Astrocyte (in vitro differentiated cells and primary cell): ENCODE results near the gene ANKRD33B. TPM values are rescaled to one million over a fixed set of nuclear protein-coding genes. Genes with fewer than 3 reads are reported as not detected.
A peak's percentile ranks its signal among the peaks of the same experiment; 100 is the strongest.

Experiments
- DNase-seq: peaks from one replicate; pipeline ENCODE4 v3.0.0-alpha.2; 2010; ENCODE audit warnings: low read depth
- FAIRE-seq: peaks from 2 replicates; lab custom pipeline; 2011; peaks lifted over from hg19 to GRCh38; lab: Jason Lieb, UNC
- H2AFZ ChIP-seq: 2 replicates; pipeline ENCODE4 v1.6.0; 2012; ENCODE audit warnings: low read depth, low read length, inconsistent platforms
- H3K27ac ChIP-seq: 2 replicates; pipeline ENCODE4 v1.5.1; 2011; ENCODE audit warnings: low read depth, low read length, inconsistent platforms
- H3K27me3 ChIP-seq: 2 replicates; pipeline ENCODE4 v1.6.0; 2011; ENCODE audit warnings: low read length, inconsistent platforms; ENCODE audit not compliant: insufficient read depth
- H3K36me3 ChIP-seq: 2 replicates; pipeline ENCODE4 v1.5.1; 2011; ENCODE audit warnings: low read length, inconsistent platforms; ENCODE audit not compliant: insufficient read depth
- H3K4me1 ChIP-seq: 2 replicates; pipeline ENCODE4 v1.5.1; 2011; ENCODE audit warnings: low read length, inconsistent platforms; ENCODE audit not compliant: insufficient read depth
- H3K4me2 ChIP-seq: 2 replicates; pipeline ENCODE4 v1.6.0; 2012; ENCODE audit warnings: low read length, inconsistent platforms
- H3K4me3 ChIP-seq: 2 replicates; pipeline ENCODE4 v1.5.1; 2011; ENCODE audit warnings: low read depth, mild to moderate bottlenecking, low read length, inconsistent platforms; ENCODE audit not compliant: insufficient read depth
- H3K79me2 ChIP-seq: 2 replicates; pipeline ENCODE4 v1.6.0; 2012; ENCODE audit warnings: mild to moderate bottlenecking, low read length, inconsistent platforms; ENCODE audit not compliant: insufficient read depth
- H3K9ac ChIP-seq: 2 replicates; pipeline ENCODE4 v1.6.0; 2012; ENCODE audit warnings: mild to moderate bottlenecking, low read length, inconsistent platforms
- H3K9me3 ChIP-seq: 2 replicates; pipeline ENCODE4 v1.5.1; 2012; ENCODE audit warnings: low read depth, mild to moderate bottlenecking, low read length, inconsistent platforms; ENCODE audit not compliant: insufficient read depth
- H4K20me1 ChIP-seq: 2 replicates; pipeline ENCODE4 v1.6.0; 2012; ENCODE audit warnings: low read length, inconsistent platforms; ENCODE audit not compliant: insufficient read depth
- H3K27ac Mint-ChIP-seq: one replicate; pipeline ENCODE4 v1.8.0; 2021; ENCODE audit warnings: mild to moderate bottlenecking, mixed read lengths; ENCODE audit not compliant: unreplicated experiment
- H3K27me3 Mint-ChIP-seq: one replicate; pipeline ENCODE4 v1.8.0; 2021; ENCODE audit warnings: low read depth, mixed read lengths; ENCODE audit not compliant: unreplicated experiment
- H3K36me3 Mint-ChIP-seq: one replicate; pipeline ENCODE4 v1.8.0; 2021; ENCODE audit warnings: low read depth, mixed read lengths; ENCODE audit not compliant: unreplicated experiment
- H3K4me1 Mint-ChIP-seq: one replicate; pipeline ENCODE4 v1.8.0; 2021; ENCODE audit warnings: low read depth, mixed read lengths; ENCODE audit not compliant: unreplicated experiment
- H3K4me3 Mint-ChIP-seq: one replicate; pipeline ENCODE4 v1.8.0; 2021; ENCODE audit warnings: mild to moderate bottlenecking, moderate library complexity, mixed read lengths; ENCODE audit not compliant: unreplicated experiment
- H3K9me3 Mint-ChIP-seq: one replicate; pipeline ENCODE4 v1.8.0; 2021; ENCODE audit warnings: mild to moderate bottlenecking, mixed read lengths; ENCODE audit not compliant: unreplicated experiment
- CTCF ChIP-seq: IDR thresholded peaks from 2 replicates; pipeline ENCODE4 v1.5.1; 2011; ENCODE audit warnings: low read depth, mild to moderate bottlenecking, inconsistent platforms, low read length, moderate library complexity; ENCODE audit not compliant: insufficient read depth
- EZH2 ChIP-seq: IDR thresholded peaks from 2 replicates; pipeline ENCODE4 v1.6.1; 2012; ENCODE audit warnings: mild to moderate bottlenecking, low read length, inconsistent platforms; ENCODE audit not compliant: insufficient read depth
- total RNA-seq: library from RNA; stranded (reverse); gene quantifications from 2 replicates; pipeline ENCODE4 v1.2.1, GENCODE V29; 2021

ANKRD33B gene
- total RNA-seq, 1 donor from 2014 or later, result 22.7 TPM

GRCh38 chr5:10579536-10580521 lies 16.0 kb downstream of the ANKRD33B start:
- H3K4me3 ChIP-seq, result no peak overlapping the region
- H3K9me3 Mint-ChIP-seq, result peaks cover 2% of the 10 kb centered on the region
- no peak overlapping the region for H3K9ac ChIP-seq
- H3K79me2 ChIP-seq, result peaks cover 3% of the 10 kb centered on the region
- H3K9me3 ChIP-seq, result no peaks in the 10 kb centered on the region
- H3K4me1 ChIP-seq, result peaks cover 8% of the 10 kb centered on the region
- no peaks in the 10 kb centered on the region for H3K27me3 Mint-ChIP-seq
- no peak overlapping the region for H3K27ac ChIP-seq
- peak overlapping the region; percentile 31 for H3K27ac Mint-ChIP-seq
- peaks cover 8% of the 10 kb centered on the region for H4K20me1 ChIP-seq
- H3K27me3 ChIP-seq, result no peaks in the 10 kb centered on the region
- no peak for DNase-seq
- H3K4me2 ChIP-seq, result no peak overlapping the region
- H3K36me3 Mint-ChIP-seq, result peaks cover 7% of the 10 kb centered on the region
- TF ChIP-seq CTCF, result no peak
- TF ChIP-seq EZH2, result no peak
- H3K36me3 ChIP-seq, result no peaks in the 10 kb centered on the region
- FAIRE-seq, result no peak
- no peak overlapping the region for H3K4me3 Mint-ChIP-seq
- peaks cover 46% of the 10 kb centered on the region for H3K4me1 Mint-ChIP-seq
- H2AFZ ChIP-seq, result no peak overlapping the region

- TF ChIP-seq CTCF, result no peak
- TF ChIP-seq EZH2, result no peak
- Mint-ChIP-seq H3K27ac (no peak overlapping the region), H3K9me3 (peaks cover 2% of the 10 kb centered on the region), H3K4me3 (no peak overlapping the region), H3K27me3 (no peaks in the 10 kb centered on the region), H3K4me1 (peaks cover 53% of the 10 kb centered on the region), H3K36me3 (peaks cover 11% of the 10 kb centered on the region)
- no peak overlapping the region for H2AFZ ChIP-seq
- FAIRE-seq, result no peak
- H3K4me2 ChIP-seq, result no peak overlapping the region
- H3K9ac ChIP-seq, result no peak overlapping the region
- peaks cover 4% of the 10 kb centered on the region for H3K79me2 ChIP-seq
- H3K27ac ChIP-seq, result no peak overlapping the region
- H3K4me3 ChIP-seq, result no peak overlapping the region
- H3K4me1 ChIP-seq, result peaks cover 8% of the 10 kb centered on the region
- no peaks in the 10 kb centered on the region for H3K27me3 ChIP-seq
- no peak for DNase-seq
- peaks cover 9% of the 10 kb centered on the region for H4K20me1 ChIP-seq
- H3K36me3 ChIP-seq, result no peaks in the 10 kb centered on the region
- no peaks in the 10 kb centered on the region for H3K9me3 ChIP-seq
These were observed 16.9 kb downstream of the ANKRD33B start for GRCh38 chr5:10580531-10581423.
